Rectal smooth muscle tissue (tissue), 1 donor: ENCODE data around the gene PDE7B.
"Not testable (repeated sequence)": the region's sequence is repeated elsewhere in the genome, so short reads cannot be mapped to it uniquely, and the experiment has no call there.

ENCODE experiments used
- H3K27ac ChIP-seq: one replicate; pipeline ENCODE4 v1.7.0; 2013; ENCODE audit warnings: low read depth, low read length, inconsistent platforms
- H3K27me3 ChIP-seq: one replicate; pipeline ENCODE4 v1.7.0; 2013; ENCODE audit warnings: low read length; ENCODE audit not compliant: control insufficient read depth, insufficient read depth
- H3K36me3 ChIP-seq: one replicate; pipeline ENCODE4 v1.7.0; 2013; ENCODE audit warnings: low read length; ENCODE audit not compliant: control insufficient read depth, insufficient read depth
- H3K4me1 ChIP-seq: one replicate; pipeline ENCODE4 v1.7.0; 2013; ENCODE audit warnings: low read length; ENCODE audit not compliant: control insufficient read depth, insufficient read depth
- H3K4me3 ChIP-seq: one replicate; pipeline ENCODE4 v1.7.0; 2013; ENCODE audit warnings: low read length
- H3K9ac ChIP-seq: one replicate; pipeline ENCODE4 v1.7.0; 2013; ENCODE audit warnings: low read length

PDE7B gene

GRCh38 chr6:135853986-135854385, 2.5 kb downstream of the PDE7B start:
- Histone ChIP-seq H3K27ac (no peak overlapping the region), H3K9ac (no peak overlapping the region), H3K36me3 (no peaks in the 10 kb centered on the region), H3K4me3 (no peak overlapping the region), H3K4me1 (peaks cover 4% of the 10 kb centered on the region), H3K27me3 (no peaks in the 10 kb centered on the region)

DNA sequence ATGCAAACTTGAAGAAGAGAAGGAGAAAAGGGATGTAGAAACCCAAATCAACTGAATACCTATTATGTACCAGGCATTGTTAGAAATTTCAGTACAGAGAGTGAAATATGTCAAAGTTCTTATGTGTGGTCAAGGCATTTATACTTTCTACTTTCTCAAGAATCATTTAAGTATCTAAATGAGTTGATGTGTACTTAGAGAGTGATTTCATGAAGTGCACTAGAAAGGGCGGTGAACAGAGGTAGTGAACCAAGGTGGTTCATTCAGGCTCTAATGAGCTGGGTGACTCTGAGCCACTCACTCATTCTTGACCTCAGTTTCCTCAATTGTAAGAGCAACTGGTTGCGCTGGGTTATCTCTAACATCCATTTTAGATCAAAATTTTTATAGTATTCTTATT, 3.3 kb downstream of the PDE7B start:
- no peak overlapping the region for H3K27ac ChIP-seq
- H3K36me3 ChIP-seq = no peaks in the 10 kb centered on the region
- peaks cover 4% of the 10 kb centered on the region for H3K4me1 ChIP-seq
- no peak overlapping the region for H3K4me3 ChIP-seq
- no peaks in the 10 kb centered on the region for H3K27me3 ChIP-seq
- no peak overlapping the region for H3K9ac ChIP-seq

DNA sequence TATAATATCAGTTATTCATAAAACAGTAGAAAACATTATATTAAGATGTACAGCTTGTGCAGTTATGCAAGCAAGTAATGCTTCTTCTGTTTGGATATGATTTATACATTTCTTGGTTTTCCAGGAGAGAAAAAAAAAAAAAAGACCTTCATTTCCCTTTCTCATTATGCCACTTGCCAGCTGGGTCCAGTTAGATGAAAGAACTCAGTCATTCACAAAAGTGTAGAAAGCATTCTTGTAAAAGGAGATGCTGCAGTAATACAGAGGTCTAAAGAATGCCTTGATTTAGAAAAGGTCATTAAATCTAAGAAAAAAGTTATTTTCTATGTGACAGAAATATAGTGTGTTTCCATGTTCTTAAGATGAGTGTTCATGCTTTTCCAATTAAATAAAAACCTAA, 7.4 kb downstream of the PDE7B start:
- no peak overlapping the region for H3K9ac ChIP-seq
- H3K4me1 ChIP-seq = no peaks in the 10 kb centered on the region
- no peak overlapping the region for H3K27ac ChIP-seq

GRCh38 chr6:135860361-135860760, 8.9 kb downstream of the PDE7B start:
- no peaks in the 10 kb centered on the region for H3K36me3 ChIP-seq
- no peak overlapping the region for H3K27ac ChIP-seq
- no peak overlapping the region for H3K4me3 ChIP-seq
- H3K27me3 ChIP-seq = no peaks in the 10 kb centered on the region
- no peaks in the 10 kb centered on the region for H3K4me1 ChIP-seq
- no peak overlapping the region for H3K9ac ChIP-seq

More for the DNA sequence above, 7.4 kb downstream of the PDE7B start:
- no peak overlapping the region for H3K4me3 ChIP-seq
- no peaks in the 10 kb centered on the region for H3K36me3 ChIP-seq
- H3K27me3 ChIP-seq = no peaks in the 10 kb centered on the region

GRCh38 chr6:135861189-135861588, 9.7 kb downstream of the PDE7B start:
- no peaks in the 10 kb centered on the region for H3K36me3 ChIP-seq
- no peaks in the 10 kb centered on the region for H3K27me3 ChIP-seq
- no peak overlapping the region for H3K9ac ChIP-seq
- H3K4me3 ChIP-seq = no peak overlapping the region
- no peak overlapping the region for H3K27ac ChIP-seq
- H3K4me1 ChIP-seq = no peaks in the 10 kb centered on the region

- not testable (repeated sequence) for H3K36me3 ChIP-seq, H3K9ac ChIP-seq, H3K27me3 ChIP-seq, H3K27ac ChIP-seq, H3K4me1 ChIP-seq, H3K4me3 ChIP-seq
Observed at GRCh38 chr6:135864929-135865328, 13.4 kb downstream of the PDE7B start.

GRCh38 chr6:135866445-135867123, 15.1 kb downstream of the PDE7B start:
- Histone ChIP-seq H3K36me3 (no peaks in the 10 kb centered on the region), H3K4me3 (no peak overlapping the region), H3K27me3 (no peaks in the 10 kb centered on the region), H3K27ac (no peak overlapping the region), H3K9ac (no peak overlapping the region), H3K4me1 (no peaks in the 10 kb centered on the region)

DNA sequence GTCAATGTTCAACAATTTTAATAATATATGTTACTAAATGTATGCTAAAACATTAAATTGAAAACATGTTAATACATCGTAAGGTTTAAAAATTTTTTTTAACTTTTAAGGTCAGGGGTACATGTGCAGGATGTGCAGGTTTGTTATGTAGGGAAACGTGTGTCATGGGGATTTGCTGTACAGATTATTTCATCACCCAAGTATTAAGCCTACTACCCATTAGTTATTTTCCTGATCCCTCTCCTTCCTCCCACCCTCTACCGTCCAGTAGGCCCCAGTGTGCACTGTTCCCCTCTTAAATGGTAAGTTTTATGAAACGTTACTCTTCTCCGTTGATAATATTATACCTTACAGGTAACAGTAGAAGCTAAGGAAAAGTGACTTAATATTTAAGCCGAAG, 15.8 kb downstream of the PDE7B start:
- no peak overlapping the region for H3K27ac ChIP-seq
- H3K9ac ChIP-seq = no peak overlapping the region
- no peaks in the 10 kb centered on the region for H3K27me3 ChIP-seq
- no peaks in the 10 kb centered on the region for H3K36me3 ChIP-seq
- no peak overlapping the region for H3K4me3 ChIP-seq
- H3K4me1 ChIP-seq = no peaks in the 10 kb centered on the region

DNA sequence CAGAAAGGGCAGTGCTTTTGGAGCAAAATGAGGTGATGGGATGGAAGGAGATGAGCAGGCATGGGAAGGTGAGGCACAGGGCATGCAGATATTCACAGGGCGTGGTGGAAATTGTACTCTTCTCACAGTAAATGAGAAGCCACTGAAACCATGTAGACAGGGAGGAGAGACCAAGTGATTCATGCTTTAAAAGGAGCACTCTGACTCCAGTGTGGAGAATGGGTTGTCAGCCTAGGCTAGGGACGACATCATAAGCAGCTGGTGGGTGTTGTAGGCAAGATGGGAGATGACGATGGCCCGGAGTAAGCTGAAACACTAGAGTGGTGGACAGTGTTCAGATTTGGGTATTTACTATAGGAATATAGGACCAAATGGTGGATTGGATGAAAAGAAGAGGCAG, 18.4 kb downstream of the PDE7B start:
- H3K9ac ChIP-seq = no peak overlapping the region
- no peak overlapping the region for H3K27ac ChIP-seq
- no peaks in the 10 kb centered on the region for H3K4me1 ChIP-seq

GRCh38 chr6:135870722-135871121, 19.2 kb downstream of the PDE7B start:
- Histone ChIP-seq H3K27ac (no peak overlapping the region), H3K36me3 (no peaks in the 10 kb centered on the region)

More for the DNA sequence above, 18.4 kb downstream of the PDE7B start:
- no peaks in the 10 kb centered on the region for H3K27me3 ChIP-seq
- H3K36me3 ChIP-seq = no peaks in the 10 kb centered on the region
- no peak overlapping the region for H3K4me3 ChIP-seq

GRCh38 chr6:135871296-135871695, 19.8 kb downstream of the PDE7B start:
- Histone ChIP-seq H3K27ac (no peak overlapping the region), H3K4me1 (no peaks in the 10 kb centered on the region), H3K36me3 (no peaks in the 10 kb centered on the region), H3K9ac (no peak overlapping the region), H3K27me3 (no peaks in the 10 kb centered on the region), H3K4me3 (no peak overlapping the region)

More at GRCh38 chr6:135870722-135871121, 19.2 kb downstream of the PDE7B start:
- H3K27me3 ChIP-seq = no peaks in the 10 kb centered on the region
- H3K9ac ChIP-seq = no peak overlapping the region
- H3K4me3 ChIP-seq = no peak overlapping the region
- no peaks in the 10 kb centered on the region for H3K4me1 ChIP-seq

DNA sequence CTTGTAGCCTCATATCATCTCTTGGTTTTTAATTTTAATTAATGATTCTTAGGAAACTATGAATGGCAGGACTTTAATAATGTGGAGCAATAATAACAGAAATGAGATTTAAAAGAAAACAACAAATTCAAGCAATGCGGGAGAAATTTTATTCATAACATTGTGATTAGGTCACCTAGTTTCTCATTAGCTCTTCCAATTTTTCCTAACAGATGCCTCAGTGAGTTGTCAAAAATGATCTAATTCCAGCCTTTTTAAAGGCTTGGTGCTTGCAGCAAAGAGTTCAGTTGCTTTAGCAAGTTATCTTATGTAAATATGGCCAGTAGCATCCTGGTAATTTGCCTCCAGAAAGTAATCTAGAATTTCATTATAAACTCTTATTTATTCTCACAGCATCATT, 20.4 kb downstream of the PDE7B start:
- Histone ChIP-seq H3K27ac (no peak overlapping the region), H3K4me3 (no peak overlapping the region), H3K9ac (no peak overlapping the region), H3K4me1 (no peaks in the 10 kb centered on the region), H3K27me3 (no peaks in the 10 kb centered on the region), H3K36me3 (no peaks in the 10 kb centered on the region)

DNA sequence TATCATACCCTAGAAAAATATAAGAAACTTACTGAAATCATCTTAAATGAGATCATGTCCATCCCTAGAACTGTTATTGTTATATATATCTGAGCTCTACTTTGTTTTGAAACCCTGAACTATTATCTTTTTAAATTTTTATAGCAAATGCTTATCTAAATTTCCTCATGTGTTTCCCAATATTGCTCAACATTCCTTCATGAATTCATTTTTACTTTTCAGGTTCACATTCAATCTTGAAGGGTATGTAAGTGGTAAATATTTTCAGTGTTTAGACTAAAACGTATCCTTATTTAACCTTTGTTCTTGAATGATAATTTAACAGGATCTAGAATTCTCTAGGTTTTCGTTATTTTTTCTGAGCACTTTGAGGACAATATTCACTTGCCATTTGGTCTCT, 23.9 kb downstream of the PDE7B start:
- Histone ChIP-seq H3K27ac (no peak overlapping the region), H3K27me3 (no peaks in the 10 kb centered on the region), H3K4me3 (no peak overlapping the region), H3K36me3 (no peaks in the 10 kb centered on the region), H3K4me1 (no peaks in the 10 kb centered on the region), H3K9ac (no peak overlapping the region)
